HepG2 (cell line): Measurements from ENCODE around the gene GNG7. TPM values are rescaled to one million over a fixed set of nuclear protein-coding genes. Genes with fewer than 3 reads are reported as not detected.

Experiments used
- CBX5 ChIP-seq: sonication (generic); formaldehyde crosslinking; IDR thresholded peaks from 2 replicates; pipeline ENCODE4 v1.4.0; 2020; ENCODE audit warnings: missing genetic modification reagents, borderline replicate concordance
- E2F1 ChIP-seq: sonication (generic); formaldehyde crosslinking; IDR thresholded peaks from 2 replicates; pipeline ENCODE4 v1.5.0; 2020; ENCODE audit warnings: missing genetic modification reagents
- KMT2A ChIP-seq: sonication (generic); formaldehyde crosslinking; IDR thresholded peaks from 2 replicates; pipeline ENCODE4 v1.4.0; 2020; ENCODE audit warnings: missing genetic modification reagents
- MAFF ChIP-seq: IDR thresholded peaks from 2 replicates; pipeline ENCODE4 v1.6.1; 2011; ENCODE audit warnings: low read depth, low read length, improper control_type of control experiment
- MATR3 ChIP-seq: sonication (generic); formaldehyde crosslinking; IDR thresholded peaks from 2 replicates; pipeline ENCODE4 v1.4.0; 2020; ENCODE audit warnings: missing genetic modification reagents
- MIER2 ChIP-seq: IDR thresholded peaks from 2 replicates; pipeline ENCODE4 v1.6.1; 2016; ENCODE audit warnings: missing biosample characterization, missing genetic modification reagents
- MLX ChIP-seq: IDR thresholded peaks from 2 replicates; pipeline ENCODE4 v1.6.1; 2016
- NKX3-1 ChIP-seq: sonication (generic); formaldehyde crosslinking; IDR thresholded peaks from 2 replicates; pipeline ENCODE4 v1.5.0; 2020; ENCODE audit warnings: missing genetic modification reagents
- PRDM15 ChIP-seq: sonication (generic); formaldehyde crosslinking; IDR thresholded peaks from 2 replicates; pipeline ENCODE4 v1.4.0; 2020; ENCODE audit warnings: missing genetic modification reagents
- TAF1 ChIP-seq: sonication (generic); formaldehyde crosslinking; IDR thresholded peaks from 2 replicates; pipeline ENCODE4 v1.4.0; 2020; ENCODE audit warnings: missing genetic modification reagents
- TARDBP ChIP-seq: sonication (generic); formaldehyde crosslinking; IDR thresholded peaks from 2 replicates; pipeline ENCODE4 v1.8.0; 2022; ENCODE audit warnings: mild to moderate bottlenecking, missing genetic modification reagents
- ZBTB26 ChIP-seq: IDR thresholded peaks from 2 replicates; pipeline ENCODE4 v1.6.1; 2016; ENCODE audit warnings: missing compliant biosample characterization, missing genetic modification reagents, borderline replicate concordance
- ZFP36L2 ChIP-seq: sonication (generic); formaldehyde crosslinking; IDR thresholded peaks from 2 replicates; pipeline ENCODE4 v1.4.0; 2020; ENCODE audit warnings: missing genetic modification reagents
- ZGPAT ChIP-seq: IDR thresholded peaks from 2 replicates; pipeline ENCODE4 v1.6.1; 2016; ENCODE audit warnings: mild to moderate bottlenecking
- ZNF501 ChIP-seq: sonication (generic); formaldehyde crosslinking; IDR thresholded peaks from 2 replicates; pipeline ENCODE4 v1.5.1; 2020; ENCODE audit warnings: mild to moderate bottlenecking, moderate library complexity, missing genetic modification reagents
- ZNF543 ChIP-seq: sonication (generic); formaldehyde crosslinking; IDR thresholded peaks from 2 replicates; pipeline ENCODE4 v1.4.0; 2020; ENCODE audit warnings: mild to moderate bottlenecking, missing genetic modification reagents
- ZNF639 ChIP-seq: conservative IDR thresholded peaks from 2 replicates; pipeline ENCODE4 v1.6.1; 2018; ENCODE audit warnings: missing genetic modification reagents
- polyA plus RNA-seq, 8 experiments: library from polyadenylated mRNA; depleted of rRNA in 3 of 8; stranded (reverse) in 7 of 8; unstranded in 1 of 8; fragments of >200 nt; fragmentation: Illumina TruSeq in 4 of 8; extraction: Trizol in 4 of 8; gene quantifications; 2 replicates each; pipeline versions ENCODE4 v1.2.1 to v1.2.3, GENCODE V29; 2011 to 2016; ENCODE audit warnings: low read depth in 4 of 8, missing spikeins in 1 of 8, mixed read lengths in 1 of 8; ENCODE audit not compliant: insufficient read depth in 1 of 8
- total RNA-seq, 5 experiments: library from RNA; depleted of rRNA; stranded (reverse); fragments of >200 nt; fragmentation: Illumina TruSeq; extraction: Trizol; gene quantifications; 2 replicates each; pipeline ENCODE4 v1.2.3, GENCODE V29; 2016; ENCODE audit warnings: low read depth in 1 of 5

GNG7 gene
- total and polyA plus RNA-seq, 2 of the 13 experiments (the other 11 are each of a cell fraction or from before 2014, with no cell fraction given), result 1.4 to 3.3 TPM

GRCh38 chr19:2543463-2544442 is 158.7 kb downstream of the GNG7 start (continued):
- TF ChIP-seq ZBTB26 (CRISPR knock-in tag) (peak; percentile 90), MIER2 (CRISPR knock-in tag) (no peak), ZGPAT (CRISPR knock-in tag) (peak; percentile 94), ZNF639 (CRISPR knock-in tag) (peak; percentile 88), ZNF501 (CRISPR knock-in tag) (peak; percentile 89), NKX3-1 (CRISPR knock-in tag) (no peak), MATR3 (CRISPR knock-in tag) (no peak), CBX5 (CRISPR knock-in tag) (peak; percentile 55; the same call in 1 of the 2 replicates), TAF1 (CRISPR knock-in tag) (peak; percentile 75), MAFF (peak; percentile 79), ZNF543 (peak; percentile 53; the same call in 1 of the 2 replicates), ZFP36L2 (CRISPR knock-in tag) (no peak), PRDM15 (CRISPR knock-in tag) (no peak; the same call in 1 of the 2 replicates), E2F1 (CRISPR knock-in tag) (peak; percentile 25; the same call in 1 of the 2 replicates), MLX (CRISPR knock-in tag) (peak; percentile 80), TARDBP (peak; percentile 88), KMT2A (CRISPR knock-in tag) (peak; percentile 83; the same call in 1 of the 2 replicates)
